Endodermal cell (in vitro differentiated cells): ENCODE measurements around the gene CAMK4. TPM values are rescaled to one million over a fixed set of nuclear protein-coding genes. Genes with fewer than 3 reads are reported as not detected.

Experiments
- DNase-seq: peaks from one replicate; pipeline ENCODE4 v3.0.0-alpha.2; 2017
- H3K27ac ChIP-seq: 2 replicates; pipeline ENCODE4 v1.5.1; 2013; ENCODE audit warnings: mild to moderate bottlenecking, low read depth, low read length, moderate library complexity
- H3K27me3 ChIP-seq: 2 replicates; pipeline ENCODE4 v1.6.1; 2013; ENCODE audit warnings: mild to moderate bottlenecking, low read length, moderate library complexity; ENCODE audit not compliant: insufficient read depth, control insufficient read depth, poor library complexity, severe bottlenecking
- H3K36me3 ChIP-seq: 2 replicates; pipeline ENCODE4 v1.7.0; 2013; ENCODE audit warnings: mild to moderate bottlenecking, low read length, moderate library complexity; ENCODE audit not compliant: control insufficient read depth, insufficient read depth
- H3K4me1 ChIP-seq: one replicate; pipeline ENCODE4 v1.7.0; 2013; ENCODE audit warnings: low read length; ENCODE audit not compliant: control insufficient read depth, insufficient read depth
- H3K4me3 ChIP-seq: 2 replicates; pipeline ENCODE4 v1.5.1; 2013; ENCODE audit warnings: mild to moderate bottlenecking, low read length, moderate library complexity
- H3K9ac ChIP-seq: 2 replicates; pipeline ENCODE4 v1.6.1; 2013; ENCODE audit warnings: mild to moderate bottlenecking, low read length, moderate library complexity; ENCODE audit not compliant: poor library complexity, severe bottlenecking; ENCODE audit errors: extremely low read depth
- H3K9me3 ChIP-seq: 2 replicates; pipeline ENCODE4 v1.6.1; 2013; ENCODE audit warnings: mild to moderate bottlenecking, low read length, moderate library complexity; ENCODE audit not compliant: control insufficient read depth
- H3K27ac Mint-ChIP-seq: 2 replicates; pipeline ENCODE4 v1.8.0; 2020; ENCODE audit warnings: mixed read lengths
- H3K27me3 Mint-ChIP-seq: 2 replicates; pipeline ENCODE4 v1.8.0; 2021; ENCODE audit warnings: mild to moderate bottlenecking, mixed read lengths; ENCODE audit not compliant: insufficient read depth
- H3K36me3 Mint-ChIP-seq: 2 replicates; pipeline ENCODE4 v1.8.0; 2020; ENCODE audit warnings: low read depth, mixed read lengths
- H3K4me1 Mint-ChIP-seq: 2 replicates; pipeline ENCODE4 v1.8.0; 2020; ENCODE audit warnings: mixed read lengths
- H3K4me3 Mint-ChIP-seq: 2 replicates; pipeline ENCODE4 v1.8.0; 2020; ENCODE audit warnings: mild to moderate bottlenecking, moderate library complexity, mixed read lengths
- H3K9me3 Mint-ChIP-seq: 2 replicates; pipeline ENCODE4 v1.8.0; 2020; ENCODE audit warnings: mild to moderate bottlenecking, mixed read lengths
- WGBS, 2 experiments: methylation state at CpG; one replicate each; pipeline versions ENCODE4 v1.1.5 to v1.1.7; 2013; ENCODE audit warnings: missing lambda C conversion rate in 2 of 2, mixed read lengths in 1 of 2; ENCODE audit not compliant: insufficient coverage in 1 of 2, insufficient read length in 1 of 2; 5-methylcytosine and 5-hydroxymethylcytosine counted together
- total RNA-seq, 2 donors: library from RNA; stranded (reverse); fragmentation: NEBNext Ultra II Directional in 1 of 2; extraction: Animal tissue kit (Norgen Biotek cat#: 25700) in 1 of 2; gene quantifications; 2 replicates in 1 of 2; 3 replicates in 1 of 2; pipeline ENCODE4 v1.2.1, GENCODE V29; 2021
- TF ChIP-seq, protein P1 (sequence below): fragments of 200-600 bp; sonication (generic); conservative IDR thresholded peaks from 2 replicates; pipeline ENCODE4 v1.5.0; 2021; ENCODE audit warnings: antibody characterized with exemption, mild to moderate bottlenecking

CAMK4 gene
- total RNA-seq, 2 donors from 2014 or later = 2.8 to 3.9 TPM

DNA sequence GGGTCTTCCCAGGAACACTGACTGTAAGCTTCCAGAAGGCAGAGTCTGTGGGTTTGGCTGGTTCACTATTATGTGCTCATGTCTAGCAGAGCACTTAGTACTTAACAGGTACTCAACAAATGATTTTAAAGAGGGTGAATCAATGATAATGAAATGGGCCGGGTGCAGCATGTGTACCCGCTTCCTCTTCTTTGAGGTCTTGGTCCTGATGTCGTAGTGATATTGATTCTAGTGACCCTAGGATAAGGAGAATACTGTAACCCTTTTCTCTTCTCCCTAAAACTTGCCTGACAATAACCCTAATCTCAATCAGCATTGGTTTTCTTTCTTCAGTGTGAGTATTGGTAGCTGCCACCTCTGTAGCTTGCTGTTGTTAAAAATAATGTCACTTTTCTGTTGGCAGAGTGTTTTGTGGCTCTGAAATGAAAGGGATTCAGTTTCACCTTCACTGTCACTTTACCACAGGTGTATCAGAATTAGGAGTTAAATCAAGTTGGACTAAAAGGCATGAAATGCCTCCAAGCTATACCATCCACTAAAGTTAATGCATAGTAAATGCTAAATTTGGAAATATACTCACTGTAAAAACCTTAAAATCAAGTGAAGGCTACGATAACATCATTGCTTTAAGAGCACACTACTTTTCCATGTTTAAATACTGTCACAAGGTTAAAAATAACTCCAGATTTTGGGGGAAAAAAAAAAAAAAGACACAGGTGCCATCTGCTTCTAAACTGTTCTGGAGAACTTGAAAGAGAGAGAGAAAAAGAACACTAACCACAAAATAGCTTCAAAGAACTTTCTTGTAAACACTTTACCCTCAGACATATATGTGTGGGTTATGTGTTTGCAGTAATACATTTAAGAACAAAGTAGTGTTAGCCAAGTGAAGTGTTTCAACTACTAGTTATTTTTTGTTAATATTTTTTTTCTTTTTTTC is 6.0 kb downstream of the CAMK4 start:
- TF ChIP-seq, protein P1, sequence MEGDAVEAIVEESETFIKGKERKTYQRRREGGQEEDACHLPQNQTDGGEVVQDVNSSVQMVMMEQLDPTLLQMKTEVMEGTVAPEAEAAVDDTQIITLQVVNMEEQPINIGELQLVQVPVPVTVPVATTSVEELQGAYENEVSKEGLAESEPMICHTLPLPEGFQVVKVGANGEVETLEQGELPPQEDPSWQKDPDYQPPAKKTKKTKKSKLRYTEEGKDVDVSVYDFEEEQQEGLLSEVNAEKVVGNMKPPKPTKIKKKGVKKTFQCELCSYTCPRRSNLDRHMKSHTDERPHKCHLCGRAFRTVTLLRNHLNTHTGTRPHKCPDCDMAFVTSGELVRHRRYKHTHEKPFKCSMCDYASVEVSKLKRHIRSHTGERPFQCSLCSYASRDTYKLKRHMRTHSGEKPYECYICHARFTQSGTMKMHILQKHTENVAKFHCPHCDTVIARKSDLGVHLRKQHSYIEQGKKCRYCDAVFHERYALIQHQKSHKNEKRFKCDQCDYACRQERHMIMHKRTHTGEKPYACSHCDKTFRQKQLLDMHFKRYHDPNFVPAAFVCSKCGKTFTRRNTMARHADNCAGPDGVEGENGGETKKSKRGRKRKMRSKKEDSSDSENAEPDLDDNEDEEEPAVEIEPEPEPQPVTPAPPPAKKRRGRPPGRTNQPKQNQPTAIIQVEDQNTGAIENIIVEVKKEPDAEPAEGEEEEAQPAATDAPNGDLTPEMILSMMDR = no peak
- Histone ChIP-seq H3K27ac (no peak overlapping the region), H3K36me3 (no peaks in the 10 kb centered on the region), H3K9me3 (no peaks in the 10 kb centered on the region), H3K4me1 (no peaks in the 10 kb centered on the region), H3K27me3 (peaks cover 15% of the 10 kb centered on the region), H3K4me3 (no peak overlapping the region), H3K9ac (no peak overlapping the region)
- no peak for DNase-seq
- Mint-ChIP-seq H3K4me3 (no peak overlapping the region), H3K9me3 (no peaks in the 10 kb centered on the region), H3K27me3 (peaks cover 21% of the 10 kb centered on the region), H3K36me3 (no peaks in the 10 kb centered on the region), H3K4me1 (no peaks in the 10 kb centered on the region), H3K27ac (no peak overlapping the region)
- 99 to 100% methylated on average over 2 to 4 of the region's 4 CpGs for WGBS, 2 experiments

DNA sequence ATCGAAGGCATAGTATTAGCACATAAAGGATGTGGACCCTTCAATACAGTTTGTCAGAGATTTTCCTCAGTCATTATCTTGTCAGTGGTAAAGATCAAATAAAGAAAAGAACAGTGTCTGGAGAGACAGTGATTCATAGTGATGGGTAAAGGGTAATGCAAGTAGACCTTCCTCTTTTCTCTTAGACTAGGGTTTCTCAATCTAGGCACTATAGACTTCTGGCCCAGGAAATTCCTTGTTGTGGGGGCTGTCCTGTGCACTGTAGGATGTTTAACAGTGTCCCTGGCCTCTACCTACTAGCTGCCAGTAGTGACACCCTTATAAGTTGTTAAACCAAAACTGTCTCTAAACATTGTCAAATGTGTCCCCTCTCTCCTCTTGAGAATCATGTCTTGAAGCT is 6.9 kb downstream of the CAMK4 start:
- H3K4me3 ChIP-seq = no peak overlapping the region
- no peaks in the 10 kb centered on the region for H3K36me3 ChIP-seq
- no peak for DNase-seq
- H3K27me3 ChIP-seq = peaks cover 5% of the 10 kb centered on the region
- Mint-ChIP-seq H3K4me3 (no peak overlapping the region), H3K27me3 (peaks cover 12% of the 10 kb centered on the region), H3K9me3 (no peaks in the 10 kb centered on the region), H3K27ac (no peak overlapping the region), H3K36me3 (no peaks in the 10 kb centered on the region), H3K4me1 (no peaks in the 10 kb centered on the region)
- H3K27ac ChIP-seq = no peak overlapping the region
- 75 to 92% methylated on average over 1 of the region's 1 CpG for WGBS, 2 experiments
- no peak overlapping the region for H3K9ac ChIP-seq
- no peaks in the 10 kb centered on the region for H3K9me3 ChIP-seq
- TF ChIP-seq, protein P1 = no peak
- H3K4me1 ChIP-seq = no peaks in the 10 kb centered on the region

DNA sequence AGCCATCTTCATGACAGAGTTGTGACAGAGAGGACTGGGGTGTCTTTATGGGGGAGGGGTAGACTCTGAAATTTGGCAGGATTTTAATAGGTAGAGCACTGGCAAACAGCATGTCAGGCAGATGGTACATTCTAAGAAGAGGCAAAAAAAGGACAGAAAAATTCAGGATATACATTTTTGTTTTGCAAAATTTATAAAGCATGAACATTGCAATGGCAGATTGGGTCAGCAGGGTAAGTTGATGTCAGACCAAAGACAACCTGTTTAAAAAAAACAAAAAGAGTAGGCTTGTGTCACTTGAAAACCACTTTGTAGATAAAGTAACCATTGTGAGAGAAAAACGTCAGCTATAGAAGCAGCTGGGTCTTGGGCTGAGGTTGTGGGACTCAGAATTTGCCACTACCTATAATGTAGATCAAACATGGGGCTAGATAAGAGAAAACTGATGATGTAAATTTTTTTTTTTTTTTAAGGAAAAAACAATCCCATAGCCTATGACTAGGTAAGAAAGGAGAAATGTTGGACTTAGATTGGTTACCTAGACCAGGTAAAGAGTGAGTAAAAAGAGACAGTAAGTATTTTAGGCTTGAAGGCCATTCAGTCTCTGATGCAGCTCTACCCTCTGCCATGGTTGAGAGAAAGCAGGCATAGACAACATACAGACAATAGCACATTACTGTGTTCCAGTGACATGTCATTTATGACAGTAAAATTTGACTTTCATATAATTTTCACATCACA is 8.3 kb downstream of the CAMK4 start:
- Mint-ChIP-seq H3K4me3 (no peak overlapping the region), H3K27ac (no peak overlapping the region), H3K27me3 (peaks cover 3% of the 10 kb centered on the region), H3K4me1 (no peaks in the 10 kb centered on the region), H3K36me3 (no peaks in the 10 kb centered on the region), H3K9me3 (no peaks in the 10 kb centered on the region)
- TF ChIP-seq, protein P1 = no peak
- no peak overlapping the region for H3K4me3 ChIP-seq
- no peak overlapping the region for H3K27ac ChIP-seq
- H3K36me3 ChIP-seq = no peaks in the 10 kb centered on the region
- WGBS, 2 experiments = 60% methylated on average over 1 of the region's 1 CpG; no CpG with 5 or more reads in 1 of the 2 experiments
- H3K4me1 ChIP-seq = no peaks in the 10 kb centered on the region
- H3K27me3 ChIP-seq = no peaks in the 10 kb centered on the region
- DNase-seq = no peak
- H3K9ac ChIP-seq = no peak overlapping the region
- H3K9me3 ChIP-seq = no peaks in the 10 kb centered on the region
